Uterus (tissue), 4 donors: ENCODE data around the gene WDR88. TPM values are rescaled to one million over a fixed set of nuclear protein-coding genes. Genes with fewer than 3 reads are reported as not detected.

Experiments
- DNase-seq, 2 donors: peaks; one replicate each; pipeline ENCODE4 v3.0.0-alpha.2; 2019 to 2020
- H3K27ac ChIP-seq, 2 donors: fragments of 200-600 bp; sonication (generic); 1 replicate in 1 of 2; 2 replicates in 1 of 2; pipeline ENCODE4 v1.5.1; 2016 to 2018
- H3K27me3 ChIP-seq, 2 donors: fragments of 200-600 bp; sonication (generic); one replicate each; pipeline ENCODE4 v1.5.1; 2018 to 2019; ENCODE audit warnings: control low read depth in 1 of 2
- H3K36me3 ChIP-seq, 2 donors: fragments of 200-600 bp; sonication (generic); one replicate each; pipeline ENCODE4 v1.5.1; 2019; ENCODE audit warnings: control low read depth in 1 of 2
- H3K4me1 ChIP-seq, 2 donors: fragments of 200-600 bp; sonication (generic); one replicate each; pipeline ENCODE4 v1.5.1; 2018 to 2019; ENCODE audit warnings: control low read depth in 1 of 2
- H3K4me3 ChIP-seq, 2 donors: fragments of 200-600 bp; sonication (generic); 1 replicate in 1 of 2; 2 replicates in 1 of 2; pipeline ENCODE4 v1.5.1; 2018 to 2019; ENCODE audit warnings: mild to moderate bottlenecking in 1 of 2
- H3K9me3 ChIP-seq, 2 donors: fragments of 200-600 bp; sonication (generic); one replicate each; pipeline ENCODE4 v1.5.1; 2019; ENCODE audit warnings: control low read depth in 1 of 2
- CTCF ChIP-seq, 4 experiments: fragments of 200-600 bp in 2 of 4; fragments of 450-650 bp in 2 of 4; sonication (generic) in 2 of 4; IDR thresholded peaks; one replicate each; pipeline ENCODE4 v1.5.1; 2016 to 2019; ENCODE audit warnings: antibody characterized with exemption in 4 of 4, mild to moderate bottlenecking in 2 of 4, moderate library complexity in 1 of 4
- POLR2A ChIP-seq, 2 donors: fragments of 450-650 bp; IDR thresholded peaks; one replicate each; pipeline ENCODE4 v1.6.1; 2016; ENCODE audit warnings: antibody characterized with exemption in 2 of 2, mild to moderate bottlenecking in 1 of 2, moderate library complexity in 1 of 2
- intact Hi-C: fragments of 100-400 bp; cut with DNase I; formaldehyde crosslinking; loops from one replicate; pipeline ENCODE4 v1.15.1; 2023; ENCODE audit warnings: low total_unique reads
- total RNA-seq, 4 donors: library from RNA; depleted of rRNA in 3 of 4; stranded (reverse); fragments of >200 nt in 3 of 4; gene quantifications; one replicate each; pipeline versions ENCODE4 v1.1.0 to v1.2.4, GENCODE V29; 2014 to 2023
- donor health status: DM: yes; HTN: yes; CAD: no.

Gene WDR88
- total RNA-seq, 4 donors from 2014 or later, result not detected

DNA sequence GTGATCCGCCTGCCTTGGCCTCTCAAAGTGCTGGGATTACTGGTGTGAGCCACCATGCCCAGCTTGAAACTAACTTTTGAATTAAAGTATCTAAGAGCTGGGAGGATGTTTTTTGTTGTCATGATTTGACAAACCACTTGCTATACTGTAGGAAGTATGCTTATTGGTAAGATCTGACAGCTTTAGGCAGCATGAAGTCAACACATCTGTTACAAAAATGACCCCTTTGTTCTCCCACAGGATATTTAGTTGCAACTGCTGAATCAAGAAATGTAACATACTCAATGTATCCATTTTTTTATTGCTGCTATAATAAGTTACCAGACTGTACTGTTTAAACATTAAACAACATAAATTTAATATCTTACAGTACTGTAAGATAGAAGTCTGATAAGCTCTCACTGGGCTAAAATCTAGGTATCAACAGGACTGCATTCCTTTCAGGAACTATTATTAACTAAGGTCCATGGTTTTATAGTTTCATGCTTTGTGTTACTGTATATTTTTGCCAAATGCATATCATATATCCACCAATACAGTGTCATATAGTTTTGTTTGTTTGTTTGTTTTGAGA is 39.4 kb downstream of the WDR88 start:
- TF ChIP-seq CTCF (IDR thresholded peaks at IDR 0.05) (no peak), POLR2A (IDR thresholded peaks at IDR 0.05) (no peak)
- peaks cover 0 to 10% of the 10 kb centered on the region in 2 donors for H3K4me1 ChIP-seq

GRCh38 chr19:33171916-33172359 is 40.0 kb downstream of the WDR88 start:
- no peak for TF ChIP-seq CTCF (IDR thresholded peaks at IDR 0.05)
- no peak for TF ChIP-seq POLR2A (IDR thresholded peaks at IDR 0.05)
- H3K4me3 ChIP-seq, result no peak overlapping the region
- peaks cover 0 to 10% of the 10 kb centered on the region in 2 donors for H3K4me1 ChIP-seq
- H3K27ac ChIP-seq, result no peak overlapping the region
- intact Hi-C loops, result no loop called here
- no peaks in the 10 kb centered on the region for H3K36me3 ChIP-seq
- no peaks in the 10 kb centered on the region for H3K9me3 ChIP-seq
- DNase-seq, result no peak
- H3K27me3 ChIP-seq, result no peaks in the 10 kb centered on the region

More for the DNA sequence above, 39.4 kb downstream of the WDR88 start:
- no peak overlapping the region for H3K4me3 ChIP-seq
- H3K36me3 ChIP-seq, result no peaks in the 10 kb centered on the region
- no peak overlapping the region for H3K27ac ChIP-seq
- H3K9me3 ChIP-seq, result no peaks in the 10 kb centered on the region
- DNase-seq, result no peak
- no peaks in the 10 kb centered on the region for H3K27me3 ChIP-seq
- intact Hi-C loops, result no loop called here

DNA sequence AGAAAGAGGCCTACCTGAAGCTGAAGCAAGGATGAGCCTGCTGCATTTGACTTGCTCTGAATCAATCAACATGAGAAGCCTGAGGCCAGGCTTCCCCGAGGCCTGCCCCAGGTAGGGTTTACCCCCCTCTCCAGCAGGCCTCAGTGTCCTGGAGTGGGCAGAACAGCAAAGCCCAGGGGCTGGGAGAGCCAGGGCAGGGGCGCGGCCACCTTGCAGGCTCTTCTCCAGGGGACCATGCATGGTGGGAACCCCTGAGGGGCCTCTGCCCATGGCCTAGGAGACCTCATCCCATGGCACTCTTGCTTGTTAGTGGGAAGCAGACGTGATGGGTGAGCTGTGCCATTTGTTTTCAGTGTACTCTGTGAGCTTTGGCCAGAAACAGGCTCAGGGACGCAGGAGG is 42.3 kb downstream of the WDR88 start:
- no peak for DNase-seq
- Histone ChIP-seq H3K4me3 (no peak overlapping the region), H3K4me1 (peaks cover 0 to 17% of the 10 kb centered on the region in 2 donors), H3K27ac (no peak overlapping the region), H3K36me3 (no peaks in the 10 kb centered on the region), H3K9me3 (no peaks in the 10 kb centered on the region), H3K27me3 (no peaks in the 10 kb centered on the region)
- intact Hi-C loops, result no loop called here
- TF ChIP-seq POLR2A (IDR thresholded peaks at IDR 0.05) (no peak), CTCF (IDR thresholded peaks at IDR 0.05) (no peak)

- Histone ChIP-seq H3K27ac (no peak overlapping the region), H3K9me3 (no peaks in the 10 kb centered on the region), H3K4me3 (no peak overlapping the region), H3K4me1 (peaks cover 0 to 17% of the 10 kb centered on the region in 2 donors), H3K36me3 (no peaks in the 10 kb centered on the region), H3K27me3 (no peaks in the 10 kb centered on the region)
- TF ChIP-seq CTCF (IDR thresholded peaks at IDR 0.05) (no peak), POLR2A (IDR thresholded peaks at IDR 0.05) (no peak)
- DNase-seq, result no peak
- intact Hi-C loops, result no loop called here
Measured at GRCh38 chr19:33175156-33175782, 43.4 kb downstream of the WDR88 start.

GRCh38 chr19:33175886-33176669 is 44.2 kb downstream of the WDR88 start:
- peak in 1 of 2 donors; percentile 43 for DNase-seq
- Histone ChIP-seq H3K27me3 (no peaks in the 10 kb centered on the region), H3K4me3 (peak overlapping the region; percentile 71 to 95), H3K9me3 (no peaks in the 10 kb centered on the region), H3K27ac (peak overlapping the region; percentile 87 to 88), H3K36me3 (no peaks in the 10 kb centered on the region), H3K4me1 (peaks cover 0 to 17% of the 10 kb centered on the region in 2 donors)
- intact Hi-C loops, result no loop called here
- no peak for TF ChIP-seq CTCF (IDR thresholded peaks at IDR 0.05)
- TF ChIP-seq POLR2A (IDR thresholded peaks at IDR 0.05), result no peak
